HG03196 (cell line): ENCODE data around the gene KRTAP4-12.
"Not testable (repeated sequence)": the region's sequence is repeated elsewhere in the genome, so short reads cannot be mapped to it uniquely, and the experiment has no call there.

Source experiments
- ATAC-seq: cut with Tn5 transposase; IDR thresholded peaks from one replicate; pipeline ENCODE4 v1.9.1; 2021; ENCODE audit not compliant: unreplicated experiment

KRTAP4-12 gene

GRCh38 chr17:41127371-41127770 is 3.4 kb upstream of the KRTAP4-12 start:
- ATAC-seq = no peak

- no peak for ATAC-seq
Measured at GRCh38 chr17:41126412-41126811, 2.4 kb upstream of the KRTAP4-12 start.

GRCh38 chr17:41125064-41125463 is 1.1 kb upstream of the KRTAP4-12 start:
- ATAC-seq = no peak

GRCh38 chr17:41123292-41123990 is 541 bp downstream of the KRTAP4-12 start:
- not testable (repeated sequence) for ATAC-seq

GRCh38 chr17:41121742-41122141 is 2.2 kb downstream of the KRTAP4-12 start:
- no peak for ATAC-seq

- not testable (repeated sequence) for ATAC-seq
Measured at GRCh38 chr17:41119696-41120690, 4.0 kb downstream of the KRTAP4-12 start.

GRCh38 chr17:41118721-41119120 is 5.3 kb downstream of the KRTAP4-12 start:
- ATAC-seq = no peak

GRCh38 chr17:41117846-41118386 is 6.1 kb downstream of the KRTAP4-12 start, which contains the start of gene KRTAP4-11:
Gene KRTAP4-11 (minus strand): TSS chr17:41118373. CDS start chr17:41118315, 58 bp downstream.
- not testable (repeated sequence) for ATAC-seq

GRCh38 chr17:41116297-41116696 is 7.7 kb downstream of the KRTAP4-12 start:
- no peak for ATAC-seq

- no peak for ATAC-seq
Measured at GRCh38 chr17:41111151-41111885, 12.7 kb downstream of the KRTAP4-12 start.

GRCh38 chr17:41108728-41109386 is 15.1 kb downstream of the KRTAP4-12 start:
- ATAC-seq = not testable (repeated sequence)

GRCh38 chr17:41107941-41108450 is 16.0 kb downstream of the KRTAP4-12 start:
- ATAC-seq = no peak

- not testable (repeated sequence) for ATAC-seq
Measured at GRCh38 chr17:41105347-41105746, 18.6 kb downstream of the KRTAP4-12 start, which contains the start of gene KRTAP4-9. Gene KRTAP4-9 (plus strand): TSS chr17:41105389. CDS start chr17:41105389, 0 bp downstream.

- not testable (repeated sequence) for ATAC-seq
Measured at GRCh38 chr17:41104386-41105038, 19.5 kb downstream of the KRTAP4-12 start.

GRCh38 chr17:41103896-41104295 is 20.1 kb downstream of the KRTAP4-12 start:
- ATAC-seq = no peak

GRCh38 chr17:41101586-41102259 is 22.3 kb downstream of the KRTAP4-12 start, which contains the start of gene KRTAP4-16:
Gene KRTAP4-16 (minus strand): TSS chr17:41102209. CDS start chr17:41102209, 0 bp downstream.
- no peak for ATAC-seq

- ATAC-seq = not testable (repeated sequence)
Measured at GRCh38 chr17:41099682-41100480, 24.1 kb downstream of the KRTAP4-12 start.

GRCh38 chr17:41098481-41098880 is 25.5 kb downstream of the KRTAP4-12 start:
- no peak for ATAC-seq
